ENCODE results near the gene ATG9A. TPM values are rescaled to one million over a fixed set of nuclear protein-coding genes. Genes with fewer than 3 reads are reported as not detected.

ATG9A gene
- total RNA-seq, 1 donor from 2014 or later: 62.4 TPM

DNA sequence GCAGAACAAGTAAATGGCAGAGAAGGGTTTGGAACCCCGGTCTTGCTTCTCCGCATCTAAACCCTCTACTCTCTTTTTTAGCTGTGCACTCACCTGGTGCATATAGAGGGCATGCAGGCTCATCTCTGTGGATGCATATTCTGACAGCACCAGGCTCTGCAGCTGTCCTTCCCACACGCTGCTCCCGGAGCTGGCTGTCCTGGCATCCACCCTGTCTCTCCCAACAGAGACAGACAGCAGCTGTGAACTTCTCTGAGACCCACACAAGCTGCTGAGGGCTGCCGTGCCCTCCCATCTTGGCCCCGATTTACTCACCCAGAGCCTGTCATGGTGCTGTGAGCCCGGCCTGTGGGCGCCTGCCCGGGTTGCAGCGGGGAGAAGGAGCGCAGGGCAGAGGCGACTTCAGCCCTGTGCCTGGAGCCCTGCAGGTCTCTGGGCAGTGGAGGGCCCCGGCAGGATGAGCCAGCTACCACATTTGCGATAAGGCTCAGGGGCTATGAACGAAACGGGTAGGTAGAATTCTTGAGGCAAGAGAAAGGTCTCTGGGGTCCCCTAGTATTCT, 7.4 kb downstream of the ATG9A start:
- no peak for TF ChIP-seq POLR2A (IDR thresholded peaks at IDR 0.05)
- no peak for TF ChIP-seq POLR2AphosphoS5 (IDR thresholded peaks at IDR 0.05; ENCODE audit: insufficient read depth in 1 of 2, low read depth in 1 of 2)
- TF ChIP-seq, protein P1, sequence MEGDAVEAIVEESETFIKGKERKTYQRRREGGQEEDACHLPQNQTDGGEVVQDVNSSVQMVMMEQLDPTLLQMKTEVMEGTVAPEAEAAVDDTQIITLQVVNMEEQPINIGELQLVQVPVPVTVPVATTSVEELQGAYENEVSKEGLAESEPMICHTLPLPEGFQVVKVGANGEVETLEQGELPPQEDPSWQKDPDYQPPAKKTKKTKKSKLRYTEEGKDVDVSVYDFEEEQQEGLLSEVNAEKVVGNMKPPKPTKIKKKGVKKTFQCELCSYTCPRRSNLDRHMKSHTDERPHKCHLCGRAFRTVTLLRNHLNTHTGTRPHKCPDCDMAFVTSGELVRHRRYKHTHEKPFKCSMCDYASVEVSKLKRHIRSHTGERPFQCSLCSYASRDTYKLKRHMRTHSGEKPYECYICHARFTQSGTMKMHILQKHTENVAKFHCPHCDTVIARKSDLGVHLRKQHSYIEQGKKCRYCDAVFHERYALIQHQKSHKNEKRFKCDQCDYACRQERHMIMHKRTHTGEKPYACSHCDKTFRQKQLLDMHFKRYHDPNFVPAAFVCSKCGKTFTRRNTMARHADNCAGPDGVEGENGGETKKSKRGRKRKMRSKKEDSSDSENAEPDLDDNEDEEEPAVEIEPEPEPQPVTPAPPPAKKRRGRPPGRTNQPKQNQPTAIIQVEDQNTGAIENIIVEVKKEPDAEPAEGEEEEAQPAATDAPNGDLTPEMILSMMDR (IDR thresholded peaks at IDR 0.05): no peak
- no peaks in the 10 kb centered on the region for H3K9me3 ChIP-seq
- DNase-seq (ENCODE audit: extremely low spot score in 2 of 2): no peak
- H3K4me1 ChIP-seq: peaks cover 26% of the 10 kb centered on the region
- no peak overlapping the region for H3K27ac ChIP-seq
- H3K27me3 ChIP-seq: no peaks in the 10 kb centered on the region
- no peak overlapping the region for H3K4me3 ChIP-seq
- intact Hi-C loops (cut with DNase I): no loop called here
- peaks cover 12 to 72% of the 10 kb centered on the region in 2 donors for H3K36me3 ChIP-seq

DNA sequence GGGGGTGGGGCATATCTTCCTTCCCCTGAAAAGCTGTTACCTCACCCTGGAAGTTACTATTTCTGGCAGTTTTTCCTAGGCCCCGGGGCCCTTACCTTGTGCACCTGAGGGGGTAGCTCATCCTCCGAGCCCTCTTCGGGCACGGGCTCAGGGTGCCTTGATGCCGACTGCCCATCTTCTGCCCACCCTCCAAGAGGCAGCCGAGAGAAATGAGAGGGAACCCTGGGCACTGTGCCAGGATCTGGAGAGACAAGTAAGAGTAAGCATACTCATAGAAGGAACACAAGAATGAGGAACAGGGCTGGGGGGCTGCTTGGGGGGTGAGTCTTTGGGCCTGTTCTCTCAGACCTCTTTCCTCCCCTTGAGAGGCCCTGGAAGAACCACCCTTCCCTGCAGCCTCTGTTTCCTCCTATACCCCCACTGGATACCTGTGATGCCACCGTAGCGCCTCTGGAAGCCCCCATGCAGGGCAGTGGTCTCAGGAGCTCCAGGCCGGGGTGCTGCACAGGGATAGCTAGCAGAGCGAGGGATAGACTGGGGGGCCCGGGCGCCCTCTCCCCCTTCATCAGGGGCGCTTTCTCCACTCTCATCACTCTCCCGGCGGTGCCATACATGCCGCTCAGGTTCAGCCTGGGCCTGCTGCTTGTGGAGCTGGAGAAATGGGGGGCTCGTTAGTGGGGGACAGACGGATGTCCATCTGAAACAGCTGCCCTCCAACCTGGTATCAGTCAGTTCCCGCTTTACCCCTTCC, 8.6 kb downstream of the ATG9A start:
- DNase-seq (ENCODE audit: extremely low spot score in 2 of 2): no peak
- peaks cover 37% of the 10 kb centered on the region for H3K4me1 ChIP-seq
- no peak overlapping the region for H3K4me3 ChIP-seq
- no peak for TF ChIP-seq POLR2AphosphoS5 (IDR thresholded peaks at IDR 0.05; ENCODE audit: insufficient read depth in 1 of 2, low read depth in 1 of 2)
- TF ChIP-seq POLR2A (IDR thresholded peaks at IDR 0.05): no peak
- TF ChIP-seq, protein P1 (IDR thresholded peaks at IDR 0.05): no peak
- no peak overlapping the region for H3K27ac ChIP-seq
- H3K36me3 ChIP-seq: peaks cover 12 to 67% of the 10 kb centered on the region in 2 donors
- intact Hi-C loops (cut with DNase I): no loop called here
- H3K9me3 ChIP-seq: no peaks in the 10 kb centered on the region
- H3K27me3 ChIP-seq: no peaks in the 10 kb centered on the region

DNA sequence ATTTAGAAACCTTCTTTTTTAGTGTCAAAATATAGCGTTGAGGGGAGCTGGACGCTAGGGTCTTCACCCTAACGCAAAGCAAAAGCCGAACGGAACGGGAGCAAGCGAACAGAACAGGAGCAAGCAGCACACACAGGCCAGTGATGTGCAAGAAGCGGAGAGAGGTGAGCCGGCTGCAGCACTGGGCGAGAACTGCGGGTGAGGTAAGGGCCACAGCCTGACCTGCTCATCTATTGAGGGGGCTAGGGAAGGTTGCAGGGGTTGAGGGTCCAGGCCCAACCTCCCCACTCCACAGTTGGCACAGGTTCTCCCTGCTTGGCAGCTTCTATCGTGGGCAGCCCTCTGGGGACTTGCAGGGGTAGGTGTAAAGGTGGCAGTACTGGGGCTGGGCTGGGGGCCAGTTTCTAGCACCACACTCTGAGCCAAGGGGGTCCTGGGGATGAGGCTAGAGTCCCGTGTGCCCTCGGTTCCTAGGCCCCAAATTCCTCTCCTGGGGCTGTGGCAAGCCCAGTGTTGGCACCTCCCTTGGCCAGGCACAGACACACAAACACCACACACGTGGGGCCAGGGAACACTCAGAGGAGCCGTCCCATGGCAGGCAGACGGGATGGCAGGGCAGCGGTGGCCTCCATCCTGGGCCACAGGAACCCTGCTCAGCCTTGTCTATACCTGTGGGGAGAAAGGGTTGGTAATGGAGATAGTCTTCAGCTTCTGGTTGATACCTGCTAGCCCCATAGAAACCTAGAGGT, 9.5 kb downstream of the ATG9A start:
- Histone ChIP-seq H3K4me3 (peak overlapping the region in 1 of 2 donors; percentile 45), H3K36me3 (peaks cover 7 to 67% of the 10 kb centered on the region in 2 donors), H3K9me3 (no peaks in the 10 kb centered on the region), H3K27me3 (no peaks in the 10 kb centered on the region), H3K4me1 (peaks cover 40% of the 10 kb centered on the region), H3K27ac (no peak overlapping the region)
- no peak for DNase-seq (ENCODE audit: extremely low spot score in 2 of 2)
- intact Hi-C loops (cut with DNase I): loop anchor here (2.0 kb wide), 1 partner anchor 43 kb away; the partner anchor contains the start of gene CNPPD1
- TF ChIP-seq POLR2A (IDR thresholded peaks at IDR 0.05) (no peak), POLR2AphosphoS5 (IDR thresholded peaks at IDR 0.05; ENCODE audit: insufficient read depth in 1 of 2, low read depth in 1 of 2) (no peak)
- TF ChIP-seq, protein P1 (IDR thresholded peaks at IDR 0.05): no peak

DNA sequence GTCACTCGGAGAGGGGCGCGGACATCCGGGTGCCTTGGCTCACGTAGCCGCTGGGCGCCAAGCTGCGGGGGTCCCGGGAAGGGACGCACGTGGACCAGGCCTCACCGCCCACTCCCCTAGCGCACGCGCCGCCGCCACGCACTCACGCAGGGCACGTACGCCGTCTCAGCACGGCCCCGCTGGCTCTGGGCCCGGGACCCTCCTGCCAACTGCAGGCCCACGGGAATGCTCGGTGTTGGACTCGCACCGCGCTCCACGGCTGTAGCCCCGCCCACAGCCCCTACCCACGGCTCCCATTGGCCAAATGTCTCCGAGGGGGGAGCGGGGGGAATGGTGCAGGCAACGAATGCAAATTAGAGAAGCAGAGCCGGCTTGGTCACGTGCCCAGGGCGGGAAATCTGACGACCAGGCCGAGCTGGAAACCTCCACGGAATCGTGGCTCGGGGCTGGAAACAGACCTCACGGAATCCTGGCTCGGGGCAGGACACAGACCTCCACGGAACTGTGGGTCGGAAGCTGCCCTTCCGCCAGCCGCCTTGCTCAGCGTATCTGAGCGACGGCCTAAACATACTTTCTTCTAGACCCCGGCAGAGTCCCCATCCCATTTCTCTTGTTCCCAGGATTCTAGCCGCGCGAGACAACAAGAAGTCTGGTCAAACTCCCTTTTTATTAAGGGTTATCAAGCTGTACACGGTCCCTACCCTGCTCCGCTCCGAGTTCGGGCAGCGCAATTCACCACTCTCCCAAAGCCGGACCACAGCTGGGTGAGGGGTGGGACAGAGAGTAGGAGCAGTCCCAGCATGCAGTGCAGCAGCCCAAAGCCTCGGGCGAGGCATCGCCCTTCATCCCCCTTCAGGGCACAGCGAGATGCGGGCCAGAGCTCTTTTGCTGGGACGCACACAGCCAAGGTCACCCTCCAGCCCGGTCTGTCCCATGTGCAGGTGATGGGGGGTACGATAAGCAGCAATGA, 10.4 kb downstream of the ATG9A start, which contains the start of gene ABCB6:
TSS of gene ABCB6 (minus strand) at position 227 of the 970 bp plus-strand sequence. CDS start 285 bp downstream, outside the sequence.
- TF ChIP-seq POLR2AphosphoS5 (IDR thresholded peaks at IDR 0.05; ENCODE audit: insufficient read depth in 1 of 2, low read depth in 1 of 2) (peak; percentile 76 to 90), POLR2A (IDR thresholded peaks at IDR 0.05) (peak in 1 of 2 donors; percentile 53)
- TF ChIP-seq, protein P1 (IDR thresholded peaks at IDR 0.05): no peak
- peak within 1 kb of the TSS; percentile 45 to 60 for H3K4me3 ChIP-seq
- intact Hi-C loops (cut with DNase I): loop anchor here (2.0 kb wide), 1 partner anchor 42 kb away; the partner anchor contains the start of gene CNPPD1
- peaks cover 40% of the 10 kb centered on the region for H3K4me1 ChIP-seq
- DNase-seq (ENCODE audit: extremely low spot score in 2 of 2): peak in 1 of 2 donors; percentile 97
- peaks cover 0 to 67% of the 10 kb centered on the region in 2 donors for H3K36me3 ChIP-seq
- H3K27me3 ChIP-seq: no peaks in the 10 kb centered on the region
- H3K27ac ChIP-seq: peak within 1 kb of the TSS; percentile 84
- no peaks in the 10 kb centered on the region for H3K9me3 ChIP-seq

Data from vagina (tissue), 2 donors.